SK-N-MC (cell line): Measurements from ENCODE around the gene PRDM4.

Experiments used
- EZH2 ChIP-seq: fragments of 200-600 bp; sonication (generic); IDR thresholded peaks from one replicate; pipeline ENCODE4 v1.6.1; 2017; ENCODE audit warnings: antibody characterized with exemption
- FOXP2 ChIP-seq: optimal IDR thresholded peaks from 2 replicates; pipeline ENCODE3; 2011; ENCODE audit warnings: mild to moderate bottlenecking, moderate library complexity; ENCODE audit not compliant: insufficient read depth; ENCODE audit errors: extremely low read length, control extremely low read depth
- POLR2AphosphoS5 ChIP-seq: IDR thresholded peaks from 2 replicates; pipeline ENCODE4 v1.6.1; 2012; ENCODE audit warnings: mild to moderate bottlenecking, low read depth, low read length, borderline replicate concordance

DNA sequence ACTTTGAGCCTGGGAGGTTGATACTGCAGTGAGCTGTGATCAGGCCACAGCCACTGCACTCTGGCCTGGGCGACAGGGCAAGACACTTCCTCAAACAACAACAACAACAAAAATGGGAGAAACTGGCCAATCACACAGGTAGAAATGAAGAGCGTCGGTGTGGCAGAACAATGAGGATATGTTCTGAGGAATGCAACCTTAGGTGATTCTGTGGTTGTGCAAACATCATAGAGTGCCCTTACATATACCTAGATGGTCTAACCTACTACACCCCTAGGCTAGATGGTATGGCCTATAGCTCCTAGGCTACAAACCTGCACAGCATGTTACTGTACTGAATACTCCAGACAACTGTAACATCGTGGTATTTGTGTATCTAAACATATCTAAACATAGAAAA, 3.7 kb upstream of the PRDM4 start:
- TF ChIP-seq EZH2 (no peak), FOXP2 (no peak), POLR2AphosphoS5 (no peak)
